Caco-2 (cell line): Measurements from ENCODE around the gene TCF12. TPM values are rescaled to one million over a fixed set of nuclear protein-coding genes. Genes with fewer than 3 reads are reported as not detected.

Source experiments
- BruUV-seq: library from RNA; stranded (reverse); fragments of 400-500 nt; replicated peaks from 2 replicates; lab custom pipeline; 2021; lab: Mats Ljungman, UMichigan
- CTCF ChIA-PET: fragments of 300-600 bp; sonication (Branson Sonifier 250); formaldehyde crosslinking; loops from one replicate; lab custom pipeline; 2022; ENCODE audit warnings: antibody characterized with exemption; lab: Charles Lee
- POLR2A ChIA-PET: fragments of 300-600 bp; sonication (Branson Sonifier 250); formaldehyde crosslinking; loops from one replicate; lab custom pipeline; 2022; ENCODE audit warnings: antibody characterized with exemption; lab: Charles Lee
- DNase-seq, 2 experiments: peaks; one replicate each; pipeline versions ENCODE4 v3.0.0 to v3.0.0-alpha.2; 2020 to 2022
- H3K27me3 ChIP-seq: replicated peaks from 2 replicates; pipeline ENCODE4 v1.6.0; 2011; ENCODE audit warnings: low read length; ENCODE audit not compliant: control insufficient read depth, insufficient read depth
- H3K36me3 ChIP-seq: 2 replicates; pipeline ENCODE4 v1.5.1; 2011; ENCODE audit warnings: low read length; ENCODE audit not compliant: control insufficient read depth, insufficient read depth
- H3K4me1 ChIP-seq: fragments of 250-450 bp; sonication (Bioruptor Pico); 2 replicates; pipeline ENCODE4 v1.5.1; 2020; ENCODE audit warnings: mild to moderate bottlenecking
- H3K4me3 ChIP-seq: 2 replicates; pipeline ENCODE4 v1.5.1; 2011; ENCODE audit warnings: low read depth, mild to moderate bottlenecking, control low read depth, low read length
- H3K9me3 ChIP-seq: fragments of 250-450 bp; sonication (Bioruptor Pico); 2 replicates; pipeline ENCODE4 v1.5.1; 2020; ENCODE audit warnings: mild to moderate bottlenecking, moderate library complexity
- H3K27ac Mint-ChIP-seq: one replicate; pipeline ENCODE4 v1.8.0; 2022; ENCODE audit warnings: mixed read lengths; ENCODE audit not compliant: unreplicated experiment
- H3K27me3 Mint-ChIP-seq: one replicate; pipeline ENCODE4 v1.8.0; 2022; ENCODE audit warnings: mixed read lengths; ENCODE audit not compliant: insufficient read depth, unreplicated experiment
- H3K36me3 Mint-ChIP-seq: one replicate; pipeline ENCODE4 v1.8.0; 2022; ENCODE audit warnings: mild to moderate bottlenecking, mixed read lengths; ENCODE audit not compliant: insufficient read depth, unreplicated experiment
- H3K4me1 Mint-ChIP-seq: one replicate; pipeline ENCODE4 v1.8.0; 2022; ENCODE audit warnings: low read depth, mixed read lengths; ENCODE audit not compliant: unreplicated experiment
- H3K4me3 Mint-ChIP-seq: one replicate; pipeline ENCODE4 v1.8.0; 2022; ENCODE audit warnings: mild to moderate bottlenecking, moderate library complexity, mixed read lengths; ENCODE audit not compliant: unreplicated experiment
- H3K9me3 Mint-ChIP-seq: one replicate; pipeline ENCODE4 v1.8.0; 2022; ENCODE audit warnings: mixed read lengths; ENCODE audit not compliant: unreplicated experiment
- intact Hi-C: fragments of 100-400 bp; cut with micrococcal nuclease; formaldehyde crosslinking; loops from one replicate; pipeline ENCODE4 v1.10.0; 2022; ENCODE audit not compliant: unreplicated experiment
- total RNA-seq: library from RNA; stranded (reverse); gene quantifications from 2 replicates; pipeline ENCODE4 v1.2.3, GENCODE V29; 2022
- TF ChIP-seq, protein P1 (sequence below), 2 experiments: fragments of 200-600 bp in 1 of 2; IDR thresholded peaks; 1 replicate in 1 of 2; 2 replicates in 1 of 2; pipeline versions ENCODE4 v1.5.1 to v1.8.0; 2011 to 2022; ENCODE audit warnings: antibody characterized with exemption in 1 of 2, control low read depth in 1 of 2, inconsistent platforms in 1 of 2, low read depth in 1 of 2, low read length in 1 of 2, mild to moderate bottlenecking in 1 of 2, moderate library complexity in 1 of 2; ENCODE audit not compliant: insufficient read depth in 1 of 2, severe bottlenecking in 1 of 2, unreplicated experiment in 1 of 2

The TCF12 gene
- total RNA-seq, 1 experiment from 2014 or later: 64.4 TPM

DNA sequence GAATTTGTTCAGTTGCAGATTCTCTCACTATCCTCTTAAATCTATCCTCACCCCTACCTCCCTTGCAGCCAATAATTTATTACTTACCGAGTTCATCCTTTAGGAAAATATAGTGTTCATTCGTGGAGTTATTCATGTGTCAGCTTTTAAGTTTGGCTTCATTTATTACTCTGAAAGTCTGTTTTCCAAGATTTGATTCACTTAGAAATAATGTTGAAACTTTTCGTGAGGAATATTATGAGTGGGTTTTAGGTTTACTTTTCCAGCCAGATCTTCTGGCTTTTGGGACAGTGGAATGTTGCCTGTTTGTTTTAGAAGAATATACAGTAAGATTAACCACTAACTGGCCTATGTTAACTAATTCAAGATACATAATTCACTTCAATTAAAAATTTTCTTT, 296.9 kb downstream of the TCF12 start:
- Mint-ChIP-seq H3K27ac (no peak overlapping the region), H3K9me3 (no peaks in the 10 kb centered on the region), H3K4me1 (peaks cover 21% of the 10 kb centered on the region), H3K4me3 (no peak overlapping the region), H3K36me3 (no peaks in the 10 kb centered on the region), H3K27me3 (no peaks in the 10 kb centered on the region)
- ChIA-PET POLR2A (no interaction called here), CTCF (no interaction called here)
- intact Hi-C loops: no loop called here
- Histone ChIP-seq H3K9me3 (no peaks in the 10 kb centered on the region), H3K4me1 (peaks cover 4% of the 10 kb centered on the region), H3K27me3 (no peaks in the 10 kb centered on the region), H3K36me3 (no peaks in the 10 kb centered on the region), H3K4me3 (no peak overlapping the region)
- BruUV-seq: no TSS peak
- TF ChIP-seq, protein P1, sequence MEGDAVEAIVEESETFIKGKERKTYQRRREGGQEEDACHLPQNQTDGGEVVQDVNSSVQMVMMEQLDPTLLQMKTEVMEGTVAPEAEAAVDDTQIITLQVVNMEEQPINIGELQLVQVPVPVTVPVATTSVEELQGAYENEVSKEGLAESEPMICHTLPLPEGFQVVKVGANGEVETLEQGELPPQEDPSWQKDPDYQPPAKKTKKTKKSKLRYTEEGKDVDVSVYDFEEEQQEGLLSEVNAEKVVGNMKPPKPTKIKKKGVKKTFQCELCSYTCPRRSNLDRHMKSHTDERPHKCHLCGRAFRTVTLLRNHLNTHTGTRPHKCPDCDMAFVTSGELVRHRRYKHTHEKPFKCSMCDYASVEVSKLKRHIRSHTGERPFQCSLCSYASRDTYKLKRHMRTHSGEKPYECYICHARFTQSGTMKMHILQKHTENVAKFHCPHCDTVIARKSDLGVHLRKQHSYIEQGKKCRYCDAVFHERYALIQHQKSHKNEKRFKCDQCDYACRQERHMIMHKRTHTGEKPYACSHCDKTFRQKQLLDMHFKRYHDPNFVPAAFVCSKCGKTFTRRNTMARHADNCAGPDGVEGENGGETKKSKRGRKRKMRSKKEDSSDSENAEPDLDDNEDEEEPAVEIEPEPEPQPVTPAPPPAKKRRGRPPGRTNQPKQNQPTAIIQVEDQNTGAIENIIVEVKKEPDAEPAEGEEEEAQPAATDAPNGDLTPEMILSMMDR (IDR thresholded peaks at IDR 0.05; ENCODE audit: insufficient read depth in 1 of 2, low read depth in 1 of 2, low read length in 1 of 2, severe bottlenecking in 1 of 2, unreplicated experiment in 1 of 2): no peak
- no peak for DNase-seq

DNA sequence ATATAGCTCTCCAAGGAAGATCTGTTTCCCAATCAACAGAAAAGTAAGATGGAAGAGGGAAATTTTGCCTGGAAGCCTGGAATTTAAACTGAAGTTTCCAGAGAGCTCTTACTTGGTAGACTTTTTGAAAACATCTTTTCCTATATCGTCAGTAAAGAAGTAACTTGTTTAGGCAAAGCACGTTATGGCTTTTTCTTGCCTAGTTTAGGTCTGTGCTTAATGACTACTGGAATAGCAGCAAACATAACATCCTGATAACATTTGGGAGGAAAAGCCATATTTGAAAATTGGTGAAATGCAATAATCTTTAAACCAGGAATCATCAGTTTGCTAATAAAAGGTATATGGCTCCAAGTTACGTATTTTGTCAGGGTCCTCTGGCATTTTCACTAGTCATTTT, 297.4 kb downstream of the TCF12 start:
- H3K4me1 Mint-ChIP-seq: peaks cover 21% of the 10 kb centered on the region
- H3K4me3 Mint-ChIP-seq: no peak overlapping the region
- no peak for DNase-seq
- Histone ChIP-seq H3K4me1 (peaks cover 4% of the 10 kb centered on the region), H3K27me3 (no peaks in the 10 kb centered on the region), H3K9me3 (no peaks in the 10 kb centered on the region), H3K4me3 (no peak overlapping the region), H3K36me3 (no peaks in the 10 kb centered on the region)
- no TSS peak for BruUV-seq
- TF ChIP-seq, protein P1 (IDR thresholded peaks at IDR 0.05; ENCODE audit: insufficient read depth in 1 of 2, low read depth in 1 of 2, low read length in 1 of 2, severe bottlenecking in 1 of 2, unreplicated experiment in 1 of 2): no peak
- no peak overlapping the region for H3K27ac Mint-ChIP-seq
- ChIA-PET CTCF (no interaction called here), POLR2A (no interaction called here)
- H3K27me3 Mint-ChIP-seq: no peaks in the 10 kb centered on the region
- intact Hi-C loops: no loop called here
- H3K9me3 Mint-ChIP-seq: no peaks in the 10 kb centered on the region
- H3K36me3 Mint-ChIP-seq: no peaks in the 10 kb centered on the region

DNA sequence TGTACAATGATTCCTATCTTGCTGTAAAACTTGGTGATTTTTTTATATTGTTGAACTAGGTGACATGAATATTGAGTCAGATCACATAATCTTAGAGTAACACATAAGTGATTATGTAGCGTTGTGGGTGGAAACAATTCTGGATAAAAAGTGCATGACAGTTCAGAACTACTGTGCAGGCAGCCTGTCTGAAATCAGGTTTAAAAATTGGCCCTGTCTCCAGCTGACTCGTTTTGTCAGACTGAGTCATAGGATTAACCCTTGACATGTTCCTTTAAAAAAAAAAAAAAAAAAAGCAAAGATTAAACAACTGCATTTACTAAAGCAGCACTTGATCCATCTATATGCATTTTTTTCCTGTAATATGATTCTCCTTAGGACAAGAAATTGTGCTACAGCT, 297.8 kb downstream of the TCF12 start:
- CTCF ChIA-PET: no interaction called here

More for the DNA sequence above, 297.8 kb downstream of the TCF12 start:
- no TSS peak for BruUV-seq
- TF ChIP-seq, protein P1 (IDR thresholded peaks at IDR 0.05; ENCODE audit: insufficient read depth in 1 of 2, low read depth in 1 of 2, low read length in 1 of 2, severe bottlenecking in 1 of 2, unreplicated experiment in 1 of 2): no peak
- DNase-seq: no peak
- Mint-ChIP-seq H3K27me3 (no peaks in the 10 kb centered on the region), H3K4me1 (peaks cover 21% of the 10 kb centered on the region), H3K27ac (no peak overlapping the region), H3K36me3 (no peaks in the 10 kb centered on the region), H3K4me3 (no peak overlapping the region), H3K9me3 (no peaks in the 10 kb centered on the region)
- Histone ChIP-seq H3K36me3 (no peaks in the 10 kb centered on the region), H3K9me3 (no peaks in the 10 kb centered on the region), H3K4me1 (peaks cover 4% of the 10 kb centered on the region), H3K27me3 (no peaks in the 10 kb centered on the region), H3K4me3 (no peak overlapping the region)
- intact Hi-C loops: no loop called here
- POLR2A ChIA-PET: no interaction called here
